ENCODE results near the gene IGFL2. TPM values are rescaled to one million over a fixed set of nuclear protein-coding genes. Genes with fewer than 3 reads are reported as not detected.
"Not testable (repeated sequence)": the region's sequence is repeated elsewhere in the genome, so short reads cannot be mapped to it uniquely, and the experiment has no call there.

Gene IGFL2
- polyA plus RNA-seq, 1 donor from 2014 or later: not detected

DNA sequence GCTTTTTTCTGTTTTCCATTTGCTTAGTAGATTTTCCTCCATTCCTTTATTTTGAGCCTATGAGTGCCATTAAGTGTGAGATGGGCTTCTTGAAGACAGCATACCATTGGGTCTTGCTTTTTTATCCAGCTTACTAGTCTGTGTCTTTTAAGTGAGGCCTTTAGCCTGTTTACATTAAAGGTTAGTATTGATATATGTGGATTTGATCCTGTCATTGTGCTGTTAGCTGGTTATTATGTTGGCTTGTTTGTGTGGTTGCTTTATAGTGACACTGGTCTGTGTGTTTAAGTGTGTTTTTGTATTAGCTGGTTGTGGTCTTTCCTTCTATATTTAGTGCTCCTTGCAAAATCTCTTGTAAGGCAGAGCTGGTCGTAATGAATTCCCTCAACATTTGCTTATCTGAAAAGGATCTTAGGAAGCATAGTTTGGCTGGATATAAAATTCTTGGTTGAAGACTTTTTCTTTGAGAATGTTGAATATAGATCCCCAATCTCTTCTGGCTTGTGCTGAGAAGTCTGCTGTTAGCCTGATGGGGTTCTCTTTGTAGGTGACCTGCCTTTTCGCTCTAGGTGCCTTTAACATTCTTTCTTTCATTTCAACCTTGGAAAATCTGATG is 13.7 kb downstream of the IGFL2 start:
- Mint-ChIP-seq H3K27me3 (peaks cover 10% of the 10 kb centered on the region), H3K9me3 (peaks cover 9 to 25% (median 20%) of the 10 kb centered on the region in 3 donors)
- not testable (repeated sequence) for H3K4me1 Mint-ChIP-seq, H3K27ac Mint-ChIP-seq, H3K4me3 Mint-ChIP-seq, H3K36me3 Mint-ChIP-seq

DNA sequence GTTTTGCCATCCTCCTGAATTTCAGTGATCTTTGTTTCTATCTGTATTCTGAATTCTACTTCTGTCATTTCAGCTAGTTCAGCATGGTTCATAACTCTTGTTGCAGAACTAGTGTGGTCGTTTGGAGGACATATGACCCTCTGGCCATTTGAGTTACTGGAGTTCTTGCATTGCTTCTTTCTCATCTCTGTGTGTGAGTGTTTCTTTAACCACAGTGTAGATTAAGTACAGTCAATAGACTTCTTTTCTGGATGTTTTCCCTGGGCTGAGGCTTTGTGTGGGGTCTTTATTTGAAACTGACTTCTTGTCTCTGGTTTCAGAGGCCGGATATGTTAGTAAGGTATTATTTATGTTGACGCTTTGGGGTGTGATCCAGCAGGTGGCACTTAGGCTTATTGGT is 14.7 kb downstream of the IGFL2 start:
- Mint-ChIP-seq H3K4me1 (no peaks in the 10 kb centered on the region), H3K4me3 (no peak overlapping the region), H3K36me3 (no peaks in the 10 kb centered on the region), H3K9me3 (peaks cover 9 to 25% (median 20%) of the 10 kb centered on the region in 3 donors), H3K27ac (no peak overlapping the region), H3K27me3 (peaks cover 12% of the 10 kb centered on the region)

DNA sequence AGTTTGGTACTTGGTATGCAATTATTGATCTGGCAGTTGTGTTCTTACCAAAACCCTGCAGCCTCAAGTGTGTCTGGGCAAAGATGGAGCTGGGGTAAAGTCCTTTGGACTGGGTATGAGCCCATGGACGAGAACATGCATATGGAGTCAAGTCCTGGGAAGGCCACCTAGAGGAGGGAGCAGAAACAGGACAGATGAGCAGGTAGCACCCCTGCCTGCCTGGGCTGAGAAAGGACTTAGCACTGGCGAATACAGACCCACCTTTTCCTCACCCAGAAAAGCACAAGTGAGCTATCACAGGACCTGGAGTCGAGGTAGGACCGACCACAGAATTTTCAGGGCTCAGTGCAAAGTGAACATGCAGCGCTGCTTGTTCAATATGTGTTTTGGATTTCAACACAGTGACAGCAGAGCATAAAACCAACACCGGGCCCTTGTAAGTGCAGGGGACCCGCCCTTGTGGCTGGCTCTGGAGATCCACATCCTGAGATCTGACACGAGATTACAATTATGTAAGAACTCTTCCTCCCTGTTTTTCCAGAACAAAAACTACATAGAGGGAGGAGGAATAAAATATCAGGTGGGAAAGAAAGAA is 25.9 kb downstream of the IGFL2 start:
- no peak overlapping the region for H3K4me3 Mint-ChIP-seq
- peaks cover 14% of the 10 kb centered on the region for H3K27me3 Mint-ChIP-seq
- H3K36me3 Mint-ChIP-seq: no peaks in the 10 kb centered on the region
- H3K9me3 Mint-ChIP-seq: peaks cover 5 to 13% (median 8%) of the 10 kb centered on the region in 3 donors
- no peaks in the 10 kb centered on the region for H3K4me1 Mint-ChIP-seq
- H3K27ac Mint-ChIP-seq: no peak overlapping the region

DNA sequence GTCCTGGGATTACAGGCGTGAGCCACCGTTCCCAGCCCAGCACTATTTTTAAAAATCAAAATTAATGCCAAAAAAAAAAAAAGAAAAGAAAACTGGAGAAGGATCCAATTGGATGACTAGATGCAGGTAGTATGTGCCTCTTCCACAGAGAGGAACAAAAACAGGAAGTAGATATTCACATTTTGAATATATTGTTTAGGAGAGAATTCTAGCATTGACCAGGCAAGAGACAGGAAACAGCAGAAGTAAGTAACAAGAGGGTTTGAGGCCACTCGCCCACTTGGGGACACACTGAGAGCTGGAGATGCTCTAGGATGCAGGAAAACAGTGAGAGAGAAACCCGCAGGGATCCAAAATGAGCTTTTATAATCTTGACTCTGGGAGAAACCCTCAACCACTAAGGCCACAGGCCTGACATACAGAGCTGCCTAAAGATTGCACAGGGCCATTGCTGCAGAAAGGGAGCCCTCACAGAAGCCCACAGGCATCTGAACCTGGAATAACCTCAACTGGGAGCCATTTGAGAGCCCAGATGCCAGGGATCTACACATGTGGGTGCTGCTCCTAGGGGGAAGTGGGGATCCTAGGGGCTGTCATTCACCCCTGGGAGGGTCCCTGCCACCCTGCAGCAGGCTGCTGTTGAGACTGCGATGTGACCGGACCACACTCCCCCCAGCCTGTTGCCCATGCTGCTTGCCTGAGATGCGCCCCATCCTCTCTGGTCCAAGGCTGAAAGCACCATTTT is 28.2 kb downstream of the IGFL2 start:
- Mint-ChIP-seq H3K4me1 (no peaks in the 10 kb centered on the region), H3K27ac (no peak overlapping the region), H3K36me3 (no peaks in the 10 kb centered on the region), H3K4me3 (no peak overlapping the region), H3K27me3 (peaks cover 16% of the 10 kb centered on the region), H3K9me3 (peaks cover 3 to 7% (median 5%) of the 10 kb centered on the region in 3 donors)

DNA sequence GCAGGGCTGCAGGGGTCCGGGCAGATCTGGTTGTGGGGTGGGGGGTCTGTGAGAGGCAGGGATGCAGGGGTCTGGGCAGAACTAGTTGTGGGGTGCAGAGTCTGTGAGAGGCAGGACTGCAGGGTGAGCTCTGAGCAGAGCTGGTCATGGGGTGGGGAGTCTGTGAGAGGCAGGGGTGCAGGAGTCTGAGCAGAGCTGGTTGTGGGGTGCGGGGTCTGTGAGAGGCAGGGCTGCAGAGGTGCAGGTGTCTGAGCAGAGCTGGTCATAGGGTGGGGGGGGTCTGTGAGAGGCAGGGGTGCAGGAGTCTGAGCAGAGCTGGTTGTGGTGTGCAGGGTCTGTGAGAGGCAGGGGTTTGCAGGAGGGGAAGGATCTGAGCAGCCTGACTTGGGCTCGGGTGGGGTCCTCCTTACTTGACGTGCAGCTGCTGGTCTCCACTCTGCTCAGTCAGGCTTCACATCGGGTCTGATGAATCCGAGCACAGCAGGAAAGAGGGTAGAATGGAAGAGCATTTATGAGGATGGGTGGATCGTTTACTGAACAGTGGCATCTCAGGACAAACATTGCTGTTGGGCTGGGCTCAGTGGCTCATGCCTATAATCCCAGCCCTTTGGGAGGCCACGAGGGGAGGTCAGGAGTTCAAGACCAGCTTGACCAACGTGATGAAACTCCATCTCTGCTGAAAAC is 31.2 kb downstream of the IGFL2 start:
- Mint-ChIP-seq H3K27me3 (peaks cover 18% of the 10 kb centered on the region), H3K4me1 (peaks cover 0 to 3% (median 0%) of the 10 kb centered on the region in 3 donors), H3K27ac (no peak overlapping the region), H3K36me3 (no peaks in the 10 kb centered on the region), H3K9me3 (peaks cover 0 to 4% (median 0%) of the 10 kb centered on the region in 3 donors), H3K4me3 (no peak overlapping the region)

DNA sequence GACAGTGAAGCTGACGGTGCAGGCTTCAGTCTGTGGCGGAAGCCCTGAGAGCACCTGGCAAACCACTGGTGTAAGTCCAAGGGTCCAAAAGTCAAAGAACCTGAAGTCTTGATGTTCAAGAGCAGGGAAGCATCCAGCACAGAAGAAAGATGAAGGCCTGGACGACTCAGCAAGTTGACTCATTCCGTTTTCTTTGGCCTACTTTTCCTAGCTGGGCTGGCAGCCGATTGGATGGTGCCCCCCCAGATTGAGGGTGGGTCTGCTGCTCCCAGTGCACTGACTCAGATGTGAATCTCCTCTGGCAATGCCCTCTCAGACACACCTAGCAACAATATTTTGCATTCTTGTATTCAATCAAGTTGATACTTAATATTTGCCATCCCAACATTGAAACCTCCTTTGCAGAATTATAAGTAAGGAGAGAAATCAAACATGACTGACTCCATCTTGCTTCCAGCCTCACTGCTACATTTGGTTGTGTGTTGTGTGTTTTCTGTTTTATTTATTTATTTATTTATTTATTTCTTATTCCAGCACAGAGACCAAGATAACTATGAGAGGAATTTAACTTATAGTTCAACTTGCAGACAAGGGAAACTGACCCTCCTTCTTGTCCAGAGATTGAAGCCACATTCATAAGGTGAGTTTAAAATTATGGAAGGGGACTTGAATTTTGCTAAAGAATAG is 32.8 kb downstream of the IGFL2 start:
- Mint-ChIP-seq H3K4me3 (no peak overlapping the region), H3K27ac (no peak overlapping the region), H3K27me3 (peaks cover 11% of the 10 kb centered on the region), H3K9me3 (peaks cover 0 to 4% (median 0%) of the 10 kb centered on the region in 3 donors), H3K4me1 (peaks cover 7 to 13% (median 9%) of the 10 kb centered on the region in 3 donors), H3K36me3 (no peaks in the 10 kb centered on the region)

DNA sequence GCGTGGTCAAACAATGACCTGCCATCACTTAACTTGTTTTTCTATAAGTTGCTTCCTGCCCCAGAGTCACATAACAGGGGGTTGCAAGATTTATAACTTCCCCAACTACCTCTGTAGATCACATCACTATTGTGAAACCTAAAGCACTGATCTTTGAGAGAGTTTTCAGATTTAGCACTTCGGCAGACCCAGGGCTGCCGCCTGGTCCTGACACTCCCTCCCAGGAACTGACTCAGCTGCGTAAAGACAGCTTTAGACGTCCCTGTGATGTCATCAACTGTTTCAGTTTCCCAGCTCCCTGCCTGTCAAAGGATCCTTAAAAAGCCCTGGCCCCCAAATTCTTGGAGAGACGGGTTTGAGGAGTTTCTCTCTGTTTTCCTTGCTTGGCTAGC is 33.3 kb downstream of the IGFL2 start:
- Mint-ChIP-seq H3K4me3 (no peak overlapping the region), H3K4me1 (peaks cover 7 to 13% (median 9%) of the 10 kb centered on the region in 3 donors), H3K9me3 (peaks cover 0 to 4% (median 0%) of the 10 kb centered on the region in 3 donors), H3K27ac (no peak overlapping the region), H3K27me3 (peaks cover 12% of the 10 kb centered on the region), H3K36me3 (no peaks in the 10 kb centered on the region)

DNA sequence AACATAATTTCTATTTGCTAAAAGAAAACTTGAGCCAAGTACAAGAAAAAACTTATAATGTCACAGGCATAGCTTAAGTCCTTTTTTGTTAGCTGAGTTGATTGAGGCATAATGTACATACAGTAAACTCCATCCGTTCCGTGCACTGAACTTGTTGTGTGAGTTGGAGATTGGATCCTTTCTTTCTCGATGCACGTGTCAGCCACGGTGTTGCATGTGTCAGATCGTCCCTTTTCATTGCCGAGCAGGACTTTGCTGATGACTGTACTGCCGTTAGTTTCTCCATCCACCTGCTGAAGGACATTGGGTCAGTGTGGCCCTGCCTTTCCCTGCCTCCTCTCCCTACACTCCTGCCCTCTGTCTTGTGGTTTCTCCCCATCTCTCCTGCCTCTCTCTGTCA is 34.4 kb downstream of the IGFL2 start:
- Mint-ChIP-seq H3K4me1 (peaks cover 7 to 13% (median 9%) of the 10 kb centered on the region in 3 donors), H3K27ac (no peak overlapping the region)

DNA sequence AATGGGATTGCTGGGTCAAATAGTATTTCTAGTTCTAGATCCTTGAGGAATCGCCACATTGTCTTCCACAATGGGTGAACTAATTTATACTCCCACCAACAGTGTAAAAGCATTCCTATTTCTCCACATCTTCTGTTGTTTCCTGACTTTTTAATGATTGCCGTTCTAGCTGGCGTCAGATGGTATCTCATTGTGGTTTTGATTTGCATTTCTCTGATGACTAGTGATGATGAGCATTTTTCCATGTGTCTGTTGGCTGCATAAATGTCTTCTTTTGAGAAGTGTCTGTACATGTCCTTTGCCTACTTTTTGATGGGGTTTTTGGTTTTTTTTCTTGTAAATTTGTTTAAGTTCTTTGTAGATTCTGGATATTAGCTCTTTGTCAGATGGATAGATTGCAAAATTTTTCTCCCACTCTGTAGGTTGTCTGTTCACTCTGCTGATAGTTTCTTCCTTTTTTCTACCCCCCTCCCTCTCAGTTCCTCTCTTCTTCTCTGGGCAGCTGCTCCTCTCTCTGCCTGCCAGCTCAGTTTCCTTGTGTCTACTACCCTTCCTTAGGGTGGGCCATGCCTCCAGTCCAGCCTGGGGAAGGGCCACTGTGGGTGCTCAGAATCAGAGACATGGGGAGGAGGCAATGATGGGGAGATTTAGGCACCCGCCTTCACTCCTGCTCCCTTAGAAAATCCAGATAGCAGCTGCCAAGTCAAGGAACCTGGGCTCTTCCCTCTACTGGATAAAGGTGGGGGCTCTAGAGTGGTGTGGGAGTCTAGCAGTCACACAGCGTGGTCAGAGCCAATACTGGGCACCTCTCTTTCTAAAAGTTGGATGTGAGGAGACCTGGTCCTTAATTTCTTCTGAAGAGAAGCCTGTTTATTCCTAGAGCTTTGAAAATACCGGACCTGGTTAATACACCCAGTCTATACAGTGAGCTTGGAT is 37.0 kb downstream of the IGFL2 start:
- H3K27ac Mint-ChIP-seq: not testable (repeated sequence)
- Mint-ChIP-seq H3K4me3 (peak overlapping the region in 1 of 4 donors; percentile 81), H3K27me3 (peaks cover 16% of the 10 kb centered on the region)

More for the DNA sequence above, 34.4 kb downstream of the IGFL2 start:
- peaks cover 0 to 4% (median 0%) of the 10 kb centered on the region in 3 donors for H3K9me3 Mint-ChIP-seq
- H3K4me3 Mint-ChIP-seq: no peak overlapping the region
- H3K36me3 Mint-ChIP-seq: no peaks in the 10 kb centered on the region
- peaks cover 11% of the 10 kb centered on the region for H3K27me3 Mint-ChIP-seq

DNA sequence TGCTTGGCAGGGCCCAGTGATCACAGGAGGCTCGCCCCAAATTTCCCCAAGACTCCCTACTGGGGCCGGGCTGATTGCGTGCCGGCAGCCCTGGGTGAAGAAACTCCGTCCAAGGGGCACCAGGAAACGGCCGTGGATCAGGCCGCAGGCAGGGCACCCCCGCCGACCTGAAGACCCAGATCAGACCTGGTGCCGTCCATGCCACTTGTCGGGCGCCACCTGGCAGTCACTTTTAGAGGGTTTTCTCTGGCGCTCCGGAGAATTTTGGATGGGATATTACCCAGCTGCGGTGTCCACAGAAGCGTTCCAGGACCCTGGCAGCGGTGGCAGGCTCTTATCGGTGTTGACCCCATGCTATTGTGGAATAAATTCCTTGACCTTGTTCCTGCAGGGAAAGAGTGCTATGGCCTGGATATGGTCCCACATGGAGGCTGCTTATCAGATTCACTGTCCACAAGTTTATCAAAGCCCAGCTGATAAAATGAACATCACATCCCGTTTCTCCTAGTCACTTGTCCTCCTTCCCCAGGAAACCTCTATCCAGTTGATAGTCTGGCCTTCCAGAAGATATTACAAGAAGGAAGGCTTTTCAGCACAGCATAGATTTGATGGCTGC is 38.2 kb downstream of the IGFL2 start:
- H3K9me3 Mint-ChIP-seq: peaks cover 0 to 4% (median 0%) of the 10 kb centered on the region in 3 donors
- no peaks in the 10 kb centered on the region for H3K36me3 Mint-ChIP-seq
- H3K27me3 Mint-ChIP-seq: peaks cover 23% of the 10 kb centered on the region
- no peak overlapping the region for H3K4me3 Mint-ChIP-seq
- H3K27ac Mint-ChIP-seq: no peak overlapping the region
- H3K4me1 Mint-ChIP-seq: peaks cover 7 to 13% (median 9%) of the 10 kb centered on the region in 3 donors

More for the DNA sequence above, 37.0 kb downstream of the IGFL2 start:
- H3K4me1 Mint-ChIP-seq: peaks cover 7 to 13% (median 9%) of the 10 kb centered on the region in 3 donors
- H3K9me3 Mint-ChIP-seq, H3K36me3 Mint-ChIP-seq: not testable (repeated sequence)

DNA sequence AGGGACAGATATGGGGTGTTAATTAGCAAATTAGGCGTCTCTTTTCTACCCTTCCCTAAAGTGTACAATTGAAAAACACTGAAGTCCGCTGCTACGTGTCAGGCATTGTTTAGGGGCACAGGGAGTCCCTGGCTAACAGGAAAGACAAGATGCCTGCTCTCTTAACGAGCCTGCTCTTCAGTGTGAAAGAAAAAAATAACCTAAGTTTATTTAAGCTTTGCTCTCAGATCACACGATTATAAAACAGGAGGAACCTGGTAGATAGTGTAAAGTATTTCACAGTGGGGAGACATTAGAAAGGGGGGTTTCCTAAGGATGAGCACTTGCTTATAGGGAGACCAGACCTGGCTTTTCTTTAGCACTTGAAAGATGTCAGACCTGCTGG is 38.7 kb downstream of the IGFL2 start:
- Mint-ChIP-seq H3K27ac (no peak overlapping the region), H3K36me3 (no peaks in the 10 kb centered on the region)

DNA sequence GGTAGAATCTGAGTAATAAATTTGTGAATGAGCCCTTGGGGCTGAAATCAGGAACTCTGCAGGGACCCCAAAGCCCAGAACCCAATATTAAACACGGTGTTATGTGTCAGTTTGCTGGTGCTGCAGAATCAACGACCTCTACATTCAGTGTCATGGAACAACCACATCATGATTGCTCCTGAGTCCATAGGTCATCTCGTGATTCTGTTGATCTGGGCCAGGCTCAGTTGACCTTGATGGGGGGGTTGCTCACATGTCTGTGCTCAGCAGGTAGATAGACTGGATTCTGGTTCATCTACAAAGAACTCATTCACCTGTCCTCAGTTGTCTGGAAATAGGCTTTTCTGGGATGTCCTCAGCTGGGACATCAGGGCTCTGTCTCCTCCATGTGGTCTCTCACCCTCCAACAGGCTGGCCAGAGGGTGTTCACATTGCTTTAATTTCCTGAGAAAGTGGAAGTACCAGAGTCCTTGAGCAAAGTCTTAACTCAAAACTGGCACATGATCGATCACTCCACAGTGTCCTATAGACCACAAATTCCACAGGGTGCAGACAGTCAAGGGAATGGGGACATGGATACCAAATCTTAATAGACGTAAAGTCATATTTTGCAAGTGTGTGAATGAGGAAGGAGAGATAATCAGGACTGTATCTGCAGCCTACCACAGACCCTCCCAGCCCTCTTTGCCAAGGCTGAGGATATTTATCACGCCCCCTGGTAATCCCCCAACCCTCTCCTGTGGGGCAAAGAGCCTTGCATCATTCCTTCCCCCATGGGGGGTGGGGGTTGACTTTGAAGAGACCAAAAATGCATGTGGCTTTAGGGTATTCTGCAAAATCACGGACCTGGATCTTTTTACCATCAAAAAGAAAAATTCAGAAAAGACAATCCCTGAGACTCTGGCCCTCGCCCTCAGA is 42.2 kb downstream of the IGFL2 start:
- H3K4me1 Mint-ChIP-seq: peaks cover 2 to 6% (median 2%) of the 10 kb centered on the region in 3 donors
- H3K27me3 Mint-ChIP-seq: peaks cover 28% of the 10 kb centered on the region
- H3K9me3 Mint-ChIP-seq: no peaks in the 10 kb centered on the region
- no peak overlapping the region for H3K27ac Mint-ChIP-seq
- no peaks in the 10 kb centered on the region for H3K36me3 Mint-ChIP-seq
- H3K4me3 Mint-ChIP-seq: no peak overlapping the region

More for the DNA sequence above, 38.7 kb downstream of the IGFL2 start:
- Mint-ChIP-seq H3K9me3 (peaks cover 0 to 4% (median 0%) of the 10 kb centered on the region in 3 donors), H3K4me3 (peak overlapping the region in 1 of 4 donors; percentile 34), H3K4me1 (peaks cover 7 to 11% (median 9%) of the 10 kb centered on the region in 3 donors), H3K27me3 (peaks cover 23% of the 10 kb centered on the region)

All from IgD-negative memory B cell (primary cell).